Heart left ventricle (tissue), 13 donors: ENCODE measurements around the gene CREB3L1.

Source experiments
- POLR2A ChIP-seq, 2 donors: fragments of 450-650 bp; IDR thresholded peaks; one replicate each; pipeline ENCODE4 v1.6.1; 2017; ENCODE audit warnings: antibody characterized with exemption in 2 of 2, mild to moderate bottlenecking in 2 of 2, moderate library complexity in 2 of 2
- TF ChIP-seq, protein P1 (sequence below), 12 donors: fragments of 200-600 bp; sonication (generic) in 4 of 12; IDR thresholded peaks; one replicate each; pipeline versions ENCODE4 v1.5.0 to v1.8.0; 2018 to 2022; ENCODE audit warnings: antibody characterized with exemption in 12 of 12, mild to moderate bottlenecking in 5 of 12
- donor health status: ischemic (EF 13 %, LVEDD 7.1; RV severe dilation, severe dysfunction).
- donor health status: DM: no; HTN: yes; CAD: no.
- donor health status: DM: no; HTN: no; CAD: no.
- donor health status: ischemic (EF 25% LVEDD 6.9; RV normal size, moderate dysfunction).
- donor health status: ischemic (EF 25% LVEDD 5.7; RV mildly dilated, moderate dysfunction).
- donor health status: ischemic (EF 35%, LVEDD 5.7; RV mildly dilated, moderate dysfunction).
- donor health status: nonischemic (EF 11% LVEDD 7.7; RV severe dilation, severe dysfunction).
- donor health status: DM: yes; HTN: yes; CAD: no.
- donor health status: PGD.
- donor health status: ischemic (EF 29% LVEDD 5.4; RV normal size, mild dysfunction).
- donor health status: nonischemic (EF 23%, LVEDD 6.1; RV moderate dilation, normal function).

DNA sequence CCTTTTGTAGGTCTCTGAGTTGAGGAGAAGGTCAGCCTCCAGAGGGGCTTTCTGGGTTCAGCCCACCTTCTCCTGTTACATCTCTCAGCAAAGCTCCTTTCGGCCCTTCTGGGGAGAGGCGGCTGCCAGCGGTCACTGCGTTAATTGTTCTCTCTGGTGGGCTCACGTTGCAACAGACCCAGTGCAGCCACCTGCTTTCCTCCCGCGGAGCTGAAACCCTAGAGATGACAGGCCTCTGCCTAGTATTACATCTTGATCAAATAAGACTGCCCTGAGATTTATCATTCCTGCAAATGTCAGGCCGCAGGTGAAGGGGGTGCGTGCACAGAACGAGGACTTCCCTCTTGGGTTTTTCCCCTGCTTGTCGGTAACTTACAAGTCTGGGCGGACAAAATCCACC is 43.2 kb upstream of the CREB3L1 start:
- TF ChIP-seq POLR2A (IDR thresholded peaks at IDR 0.05): no peak
- TF ChIP-seq, protein P1, sequence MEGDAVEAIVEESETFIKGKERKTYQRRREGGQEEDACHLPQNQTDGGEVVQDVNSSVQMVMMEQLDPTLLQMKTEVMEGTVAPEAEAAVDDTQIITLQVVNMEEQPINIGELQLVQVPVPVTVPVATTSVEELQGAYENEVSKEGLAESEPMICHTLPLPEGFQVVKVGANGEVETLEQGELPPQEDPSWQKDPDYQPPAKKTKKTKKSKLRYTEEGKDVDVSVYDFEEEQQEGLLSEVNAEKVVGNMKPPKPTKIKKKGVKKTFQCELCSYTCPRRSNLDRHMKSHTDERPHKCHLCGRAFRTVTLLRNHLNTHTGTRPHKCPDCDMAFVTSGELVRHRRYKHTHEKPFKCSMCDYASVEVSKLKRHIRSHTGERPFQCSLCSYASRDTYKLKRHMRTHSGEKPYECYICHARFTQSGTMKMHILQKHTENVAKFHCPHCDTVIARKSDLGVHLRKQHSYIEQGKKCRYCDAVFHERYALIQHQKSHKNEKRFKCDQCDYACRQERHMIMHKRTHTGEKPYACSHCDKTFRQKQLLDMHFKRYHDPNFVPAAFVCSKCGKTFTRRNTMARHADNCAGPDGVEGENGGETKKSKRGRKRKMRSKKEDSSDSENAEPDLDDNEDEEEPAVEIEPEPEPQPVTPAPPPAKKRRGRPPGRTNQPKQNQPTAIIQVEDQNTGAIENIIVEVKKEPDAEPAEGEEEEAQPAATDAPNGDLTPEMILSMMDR (IDR thresholded peaks at IDR 0.05): no peak
